ENCODE data around the gene ECT2L.

ECT2L gene

DNA sequence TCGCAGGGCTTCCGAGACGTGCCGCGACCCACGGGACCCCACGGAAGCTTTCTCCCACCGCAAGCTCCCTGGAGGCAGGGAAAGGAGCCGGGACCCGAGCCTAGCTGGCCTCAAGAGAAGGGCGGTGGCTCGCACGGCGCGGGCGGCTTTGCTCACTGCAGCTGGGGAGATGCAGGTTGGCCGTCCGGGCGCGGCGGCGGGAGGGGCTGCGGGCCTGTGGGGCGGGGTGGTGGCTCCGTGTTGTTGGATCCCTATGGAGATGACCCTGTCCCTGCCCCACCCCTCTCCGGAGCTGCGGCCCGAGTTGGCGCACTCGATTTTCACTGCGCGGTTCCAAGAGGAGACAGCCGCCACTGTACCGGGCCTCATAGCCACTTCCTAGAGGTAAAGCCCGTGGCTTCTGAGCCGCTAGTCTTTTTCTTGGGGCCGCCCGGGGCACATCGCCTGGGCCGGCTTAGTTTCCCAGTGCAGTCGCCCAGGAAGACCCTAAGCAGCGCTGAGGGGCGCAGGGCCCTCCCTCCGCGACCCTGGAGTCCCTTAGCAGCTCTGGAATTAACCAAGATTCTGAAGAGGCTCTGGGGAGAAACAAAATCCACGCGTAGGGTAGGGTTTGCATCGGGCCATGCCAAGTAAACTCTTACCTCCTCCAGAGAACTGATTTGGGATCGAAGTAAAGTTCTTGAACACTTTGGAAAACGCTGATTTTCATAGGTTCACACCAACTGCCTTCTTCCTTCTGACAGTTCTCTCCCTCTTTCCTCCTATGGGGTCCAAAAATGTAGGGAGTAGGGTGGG, at the start of gene ECT2L:
Gene ECT2L, plus strand, starts transcription at position 279 of the 795 bp plus-strand sequence. CDS start 17,188 bp downstream, outside the sequence.
- peak in 6 of 56 donors; percentile 5 to 25 (median 12) for DNase-seq

DNA sequence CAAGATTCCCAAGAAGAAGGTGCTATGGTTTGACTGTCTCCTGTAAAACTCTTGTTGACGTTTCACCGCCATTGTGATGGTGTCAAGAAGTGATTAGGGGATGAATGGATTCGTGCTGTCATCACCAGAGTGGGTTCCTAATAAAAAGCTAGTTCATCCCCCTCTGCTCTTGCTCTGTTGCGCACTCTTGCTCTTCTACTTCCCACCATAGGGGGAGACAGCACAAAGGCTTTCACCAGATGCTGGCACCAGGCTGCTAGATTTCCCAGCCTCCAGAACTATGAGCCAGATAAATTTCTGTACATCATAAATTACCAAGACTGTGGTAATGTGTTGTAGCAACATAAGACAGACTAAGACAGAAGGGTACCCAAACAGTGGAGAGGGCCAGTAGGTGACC, 43.9 kb upstream of the ECT2L start:
- no peak for DNase-seq

GRCh38 chr6:138757136-138757535, 38.8 kb upstream of the ECT2L start:
- DNase-seq = no peak

DNA sequence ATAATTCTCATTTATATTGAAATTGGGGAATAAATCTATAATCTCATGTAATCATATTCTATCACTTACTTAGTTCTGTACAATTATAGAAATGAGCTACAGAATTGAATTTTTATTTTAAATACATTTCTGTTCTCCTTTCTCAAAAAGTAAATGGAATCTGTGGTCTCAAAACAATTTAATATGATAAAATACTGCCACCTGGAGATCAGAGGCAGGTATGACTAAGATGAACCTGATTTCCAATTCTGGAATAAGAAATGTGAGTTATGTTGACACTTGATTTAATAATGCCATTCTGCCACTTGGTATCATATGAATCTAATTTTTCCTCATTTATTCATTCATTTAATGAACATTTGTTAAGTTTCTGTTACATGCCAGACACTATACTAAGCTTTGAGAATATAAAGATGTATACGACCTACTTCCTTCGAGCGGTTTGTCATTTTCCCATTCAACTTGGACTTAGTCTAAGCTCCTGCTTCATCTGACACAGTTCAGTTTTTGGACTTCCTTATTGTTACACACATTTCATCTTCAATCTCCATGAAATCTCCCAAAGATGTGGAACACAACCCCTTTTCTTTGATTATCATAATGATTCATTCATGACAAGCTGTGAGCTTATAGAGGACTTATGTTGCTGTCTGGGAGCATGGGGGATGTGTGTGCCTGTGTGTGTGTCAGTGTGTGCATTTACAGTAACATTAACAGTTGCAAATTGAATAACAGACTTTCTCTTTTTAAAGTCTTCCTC, 29.8 kb upstream of the ECT2L start:
- DNase-seq = no peak

GRCh38 chr6:138769102-138769676, 26.7 kb upstream of the ECT2L start:
- no peak for DNase-seq

DNA sequence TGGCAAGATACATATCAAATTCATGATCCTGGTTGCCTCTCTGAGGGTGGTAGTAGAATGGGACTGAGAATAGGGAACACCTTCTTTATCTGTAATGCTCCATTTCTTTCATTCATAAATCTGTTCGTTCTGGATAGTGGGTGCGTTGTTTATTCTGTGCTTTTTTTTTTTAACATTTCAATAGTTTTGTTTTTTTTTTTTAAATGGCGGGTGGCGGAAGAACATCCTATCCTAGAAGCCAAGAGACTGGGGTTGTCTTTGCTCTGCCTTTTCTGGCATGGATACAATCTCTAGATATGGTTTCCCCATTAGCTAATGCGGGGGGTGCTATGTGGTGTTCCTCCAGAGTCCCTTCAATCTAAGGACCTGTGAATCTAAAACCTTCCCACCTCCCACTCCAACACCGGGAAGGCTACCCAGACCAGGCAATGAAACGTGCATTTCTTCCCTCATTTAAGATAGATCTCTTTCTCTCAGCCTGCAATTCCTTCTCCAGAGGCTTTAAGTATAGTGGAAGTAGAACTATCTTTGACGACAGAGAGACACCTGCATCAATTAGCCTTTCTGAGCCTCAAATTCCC, 23.2 kb upstream of the ECT2L start:
- DNase-seq = no peak

- peak; percentile 77 to 100 (median 96) for DNase-seq
These were observed 22.5 kb upstream of the ECT2L start, which contains the start of gene CCDC28A for GRCh38 chr6:138773177-138774091. CCDC28A (plus strand) TSS chr6:138773769; CDS start chr6:138776121, 2,352 bp downstream.

DNA sequence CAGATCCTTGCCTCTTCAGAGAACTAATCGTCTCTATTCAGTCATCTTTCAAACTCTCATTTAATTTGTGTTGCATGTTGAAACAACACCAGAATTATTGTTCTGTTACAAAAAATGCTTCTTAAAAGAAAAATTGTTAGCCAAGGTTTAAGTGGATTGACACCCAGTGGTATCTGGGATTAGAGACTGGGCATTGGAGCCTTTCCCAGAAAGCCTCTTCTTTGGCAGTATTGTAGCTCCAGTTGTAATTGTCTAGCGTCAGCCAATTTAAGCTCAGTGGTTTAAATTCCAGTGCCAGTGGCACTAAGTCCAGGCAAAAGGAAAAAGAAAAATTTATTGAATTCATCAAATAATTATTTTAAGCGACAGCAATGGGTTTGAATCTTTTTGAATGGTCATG, 21.5 kb upstream of the ECT2L start:
- peak in 4 of 56 donors; percentile 2 to 29 (median 2) for DNase-seq

DNA sequence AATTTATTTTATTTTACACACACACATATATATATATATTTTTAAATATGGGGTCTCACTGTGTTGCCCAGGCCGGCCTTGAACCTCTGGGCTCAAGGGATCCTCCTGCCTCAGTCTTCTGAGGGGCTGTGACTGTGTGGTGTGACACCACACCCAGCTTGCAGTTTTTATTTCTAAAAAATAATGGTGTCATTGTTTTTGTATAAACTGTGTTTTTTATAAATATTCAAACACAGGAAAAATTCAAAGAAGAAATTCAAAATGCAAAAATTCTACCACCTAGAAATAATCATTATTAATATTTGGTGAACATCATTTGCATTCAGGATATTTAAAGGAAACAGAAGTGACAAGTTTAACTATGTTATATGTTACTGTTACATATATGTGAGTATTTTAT, 19.2 kb upstream of the ECT2L start:
- DNase-seq = no peak

DNA sequence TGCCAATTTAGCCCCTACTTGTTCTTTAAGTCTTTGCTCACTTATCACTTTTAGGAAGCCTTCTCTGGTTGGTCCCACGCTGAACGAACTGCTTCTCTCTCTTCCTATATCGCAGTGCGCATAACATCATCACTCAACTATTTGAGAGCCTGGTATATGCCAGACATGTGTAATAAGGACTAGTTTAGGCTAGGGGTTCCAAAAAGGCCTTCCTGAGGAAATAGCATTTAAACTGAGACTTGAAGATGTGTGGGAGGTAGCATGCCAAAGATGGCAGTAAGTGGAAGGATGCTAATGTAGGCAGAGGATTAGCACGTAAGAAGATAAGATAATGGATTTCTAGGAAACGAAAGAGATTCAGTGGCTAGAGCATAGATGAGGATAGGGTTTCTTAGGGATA, 17.6 kb upstream of the ECT2L start:
- no peak for DNase-seq

GRCh38 chr6:138782243-138782642, 13.6 kb upstream of the ECT2L start:
- DNase-seq = no peak

GRCh38 chr6:138785079-138785478, 10.8 kb upstream of the ECT2L start:
- DNase-seq = no peak

DNA sequence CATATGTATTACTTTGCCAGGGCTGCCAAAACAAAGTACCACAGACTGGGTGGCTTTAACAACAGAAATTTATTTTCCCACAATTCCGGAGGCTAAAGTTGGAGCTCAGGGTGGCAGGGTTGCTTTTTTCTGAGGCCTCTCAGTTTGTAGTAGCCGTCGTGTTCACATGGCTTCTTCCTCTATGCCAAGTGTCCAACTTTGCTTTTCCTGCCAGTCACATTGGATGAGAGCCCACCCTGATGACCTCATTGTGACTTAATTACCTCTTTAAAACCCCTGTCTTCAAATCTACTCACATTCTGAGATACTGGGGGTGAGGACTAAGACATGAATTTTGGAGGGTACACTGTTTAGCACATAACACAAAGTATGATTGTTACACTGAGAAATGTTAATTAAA, 9.9 kb upstream of the ECT2L start:
- DNase-seq = peak in 22 of 56 donors; percentile 1 to 53 (median 15)

DNA sequence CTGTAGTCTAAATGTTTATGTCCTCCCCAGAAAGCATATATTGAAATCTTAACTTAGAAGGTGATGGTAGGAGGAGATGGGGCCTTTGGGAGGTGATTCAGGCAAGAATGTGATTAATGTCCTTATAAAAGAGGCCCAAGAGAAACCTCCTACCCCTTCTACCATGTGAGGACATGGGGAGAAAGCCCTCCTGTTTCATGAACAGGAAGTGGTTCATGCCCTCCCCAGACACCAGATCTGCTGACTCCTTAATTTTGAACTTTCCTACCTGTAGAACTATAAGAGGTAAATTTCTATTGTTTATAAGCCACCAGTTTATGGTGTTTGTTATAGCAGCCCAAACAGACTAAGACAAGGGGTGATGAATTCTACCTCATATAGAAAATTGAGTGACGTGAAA, 8.7 kb upstream of the ECT2L start:
- no peak for DNase-seq

GRCh38 chr6:138796771-138797170, 884 bp downstream of the ECT2L start:
- no peak for DNase-seq

DNA sequence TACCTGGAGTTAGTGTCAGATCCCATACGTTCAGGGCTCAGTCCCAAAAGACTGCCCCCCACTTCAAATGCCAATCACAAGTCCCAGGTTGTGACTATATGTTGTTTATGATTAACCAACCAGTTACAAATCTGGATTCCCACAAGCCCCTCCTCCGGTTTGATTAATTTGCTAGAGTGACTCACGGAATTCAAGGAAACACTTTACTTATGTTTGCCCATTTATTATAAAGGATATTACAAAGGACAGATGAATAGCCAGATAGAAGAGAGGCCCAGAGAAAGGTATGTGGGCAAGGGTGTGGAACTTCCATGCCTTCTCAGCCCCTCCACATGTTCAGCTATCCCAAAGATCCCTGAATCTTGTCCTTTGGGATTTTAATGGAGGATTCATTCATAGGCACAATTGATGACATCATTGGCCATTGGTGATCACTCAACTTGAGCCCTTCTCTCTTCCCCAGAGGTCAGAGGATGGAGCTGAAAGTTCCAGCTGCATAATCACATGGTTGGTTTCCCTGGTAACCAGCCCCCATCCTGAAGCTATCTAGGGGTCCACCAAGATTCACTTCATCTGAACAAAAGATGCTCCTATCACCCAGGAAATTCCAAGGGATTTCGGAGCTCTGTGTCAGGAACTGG, 2.0 kb downstream of the ECT2L start:
- DNase-seq = no peak

- no peak for DNase-seq
These were observed 4.7 kb downstream of the ECT2L start for GRCh38 chr6:138800377-138801150.

DNA sequence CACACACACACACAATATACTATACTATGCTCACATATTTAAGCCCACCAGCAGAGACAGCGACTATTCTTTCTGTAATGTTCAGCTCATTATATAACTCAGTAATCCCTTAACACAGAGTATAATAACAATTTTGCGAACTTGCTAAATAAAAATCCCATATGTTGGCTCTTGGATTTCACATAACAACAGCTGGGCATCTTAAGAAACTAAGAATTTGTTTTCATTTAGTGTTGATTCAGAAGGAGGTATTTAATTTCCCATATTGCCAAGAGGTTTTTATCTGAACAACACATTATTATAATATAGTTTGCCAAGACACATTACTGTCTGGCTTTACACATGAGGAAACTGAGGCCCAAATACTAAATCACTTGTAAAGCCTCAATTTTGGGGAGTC, 7.4 kb downstream of the ECT2L start:
- DNase-seq = no peak

- DNase-seq = no peak
These were observed 8.0 kb downstream of the ECT2L start for GRCh38 chr6:138803861-138804260.

All from amygdala (tissue), 56 donors.